ENCODE data around the gene MGST2.

Gene MGST2

DNA sequence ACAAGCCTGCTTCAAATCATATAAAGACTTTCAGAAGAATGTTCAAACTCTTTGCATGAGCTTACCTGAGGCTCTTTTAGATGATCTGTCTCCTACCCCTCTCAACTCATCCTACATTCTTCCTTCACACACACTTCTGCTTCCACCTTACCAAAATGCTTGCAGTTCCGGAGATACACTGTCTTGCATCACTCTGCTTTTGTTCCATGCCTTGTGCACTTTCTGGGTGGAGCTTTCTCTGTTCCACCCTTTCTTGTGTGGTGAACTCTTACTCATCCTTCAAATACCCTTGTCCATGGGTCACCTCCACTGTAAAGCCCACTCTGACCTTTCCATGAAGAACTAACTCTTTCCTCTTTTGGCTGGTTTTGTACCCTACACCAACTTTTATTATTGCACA is 18.4 kb upstream of the MGST2 start:
- H3K4me3 ChIP-seq (ENCODE audit: low read depth, low read length) = no peak overlapping the region
- TF ChIP-seq MYC (IDR thresholded peaks at IDR 0.05; ENCODE audit: low read depth, low read length) (no peak), POLR2A (IDR thresholded peaks at IDR 0.05; ENCODE audit: extremely low read depth, insufficient read length) (no peak)
- TF ChIP-seq, protein P1, sequence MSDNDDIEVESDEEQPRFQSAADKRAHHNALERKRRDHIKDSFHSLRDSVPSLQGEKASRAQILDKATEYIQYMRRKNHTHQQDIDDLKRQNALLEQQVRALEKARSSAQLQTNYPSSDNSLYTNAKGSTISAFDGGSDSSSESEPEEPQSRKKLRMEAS (IDR thresholded peaks at IDR 0.05; ENCODE audit: low read depth, low read length) = no peak
- TF ChIP-seq, protein P2, sequence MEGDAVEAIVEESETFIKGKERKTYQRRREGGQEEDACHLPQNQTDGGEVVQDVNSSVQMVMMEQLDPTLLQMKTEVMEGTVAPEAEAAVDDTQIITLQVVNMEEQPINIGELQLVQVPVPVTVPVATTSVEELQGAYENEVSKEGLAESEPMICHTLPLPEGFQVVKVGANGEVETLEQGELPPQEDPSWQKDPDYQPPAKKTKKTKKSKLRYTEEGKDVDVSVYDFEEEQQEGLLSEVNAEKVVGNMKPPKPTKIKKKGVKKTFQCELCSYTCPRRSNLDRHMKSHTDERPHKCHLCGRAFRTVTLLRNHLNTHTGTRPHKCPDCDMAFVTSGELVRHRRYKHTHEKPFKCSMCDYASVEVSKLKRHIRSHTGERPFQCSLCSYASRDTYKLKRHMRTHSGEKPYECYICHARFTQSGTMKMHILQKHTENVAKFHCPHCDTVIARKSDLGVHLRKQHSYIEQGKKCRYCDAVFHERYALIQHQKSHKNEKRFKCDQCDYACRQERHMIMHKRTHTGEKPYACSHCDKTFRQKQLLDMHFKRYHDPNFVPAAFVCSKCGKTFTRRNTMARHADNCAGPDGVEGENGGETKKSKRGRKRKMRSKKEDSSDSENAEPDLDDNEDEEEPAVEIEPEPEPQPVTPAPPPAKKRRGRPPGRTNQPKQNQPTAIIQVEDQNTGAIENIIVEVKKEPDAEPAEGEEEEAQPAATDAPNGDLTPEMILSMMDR (IDR thresholded peaks at IDR 0.05; ENCODE audit: low read depth, low read length) = no peak
- DNase-seq (ENCODE audit: low read depth) = peak; percentile 15

DNA sequence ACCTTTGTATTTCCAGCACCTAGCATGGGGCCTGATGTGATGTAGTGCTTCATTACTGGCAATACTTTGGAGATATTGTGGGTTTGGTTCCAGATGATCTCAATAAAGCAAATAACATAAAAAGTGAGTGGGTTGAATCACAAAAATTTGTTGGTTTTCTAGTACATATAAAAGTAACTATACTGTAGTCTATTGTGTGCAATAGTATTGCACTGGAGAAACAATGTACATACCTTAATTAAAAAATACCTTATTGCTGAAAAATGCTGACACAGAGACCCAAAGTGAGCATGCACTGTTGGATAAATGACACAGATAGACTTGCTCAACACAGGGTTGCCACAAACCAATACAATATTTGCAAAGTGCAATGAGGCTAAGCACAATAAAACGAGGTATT is 17.7 kb upstream of the MGST2 start:
- TF ChIP-seq POLR2A (IDR thresholded peaks at IDR 0.05; ENCODE audit: extremely low read depth, insufficient read length) (no peak), MYC (IDR thresholded peaks at IDR 0.05; ENCODE audit: low read depth, low read length) (no peak)
- TF ChIP-seq, protein P1 (IDR thresholded peaks at IDR 0.05; ENCODE audit: low read depth, low read length) = no peak
- TF ChIP-seq, protein P2 (IDR thresholded peaks at IDR 0.05; ENCODE audit: low read depth, low read length) = no peak
- no peak overlapping the region for H3K4me3 ChIP-seq (ENCODE audit: low read depth, low read length)
- no peak for DNase-seq (ENCODE audit: low read depth)

DNA sequence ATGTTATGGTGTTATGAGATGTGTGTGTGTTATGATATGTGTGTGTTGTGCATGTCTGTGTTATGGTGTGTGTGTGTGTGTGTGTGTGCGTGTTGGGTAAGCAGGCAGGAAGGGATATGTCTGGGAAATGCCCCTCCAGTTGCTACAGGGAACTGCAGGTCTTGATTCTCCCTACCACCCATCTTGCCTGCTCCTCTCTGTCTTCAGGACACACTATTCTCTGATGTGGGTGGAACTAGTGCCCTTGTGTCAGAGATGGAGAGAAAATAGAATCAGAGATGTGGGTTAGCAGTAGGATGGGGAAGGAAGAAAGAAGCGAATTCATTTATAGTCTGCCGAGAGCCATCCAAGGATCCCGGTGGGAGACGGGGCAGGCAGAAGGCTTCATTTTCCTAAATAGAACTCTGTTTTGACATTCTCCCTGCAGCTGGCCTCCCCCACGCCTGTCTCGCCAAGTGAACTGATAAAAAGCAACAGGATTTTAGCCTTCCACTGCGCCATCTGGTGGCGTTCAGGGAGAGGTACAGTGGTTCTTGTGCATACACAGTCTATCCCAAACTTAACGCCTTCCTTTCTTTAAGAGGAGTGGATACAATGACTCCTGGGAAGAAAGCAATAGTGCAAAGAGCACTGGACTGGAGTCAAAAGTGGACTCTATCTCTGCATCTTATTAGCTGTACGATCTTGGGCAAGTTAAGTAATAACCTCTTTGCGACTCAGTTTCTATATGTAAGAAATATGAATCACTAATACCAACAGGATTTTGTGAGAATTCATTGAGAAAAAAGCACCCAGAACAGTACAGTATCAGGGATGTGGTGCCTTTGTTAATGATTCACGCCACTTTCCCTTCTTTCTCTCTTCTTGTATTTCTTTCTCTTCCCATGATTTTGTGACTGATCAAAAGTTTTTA is 14.1 kb upstream of the MGST2 start:
- DNase-seq (ENCODE audit: low read depth) = peak; percentile 81

DNA sequence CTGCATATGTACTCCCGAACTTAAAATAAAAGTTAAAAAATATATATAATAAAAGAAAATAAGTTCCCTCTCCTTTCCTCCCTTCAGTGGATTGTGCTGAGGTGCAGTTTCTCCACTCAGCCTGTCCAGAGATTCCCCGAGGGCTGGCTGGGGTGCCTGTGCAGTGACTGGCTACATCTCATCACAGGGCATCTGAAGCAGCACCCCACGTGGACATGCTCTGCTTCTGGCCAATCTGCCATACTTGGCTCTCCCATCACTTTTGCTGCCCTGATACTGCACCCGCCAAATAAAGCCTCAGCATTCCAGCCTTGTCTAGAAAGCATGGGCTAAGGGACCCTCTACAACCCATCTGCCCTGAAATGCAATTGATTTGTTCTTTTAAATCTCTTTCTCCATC is 11.1 kb upstream of the MGST2 start:
- TF ChIP-seq, protein P1 (IDR thresholded peaks at IDR 0.05; ENCODE audit: low read depth, low read length) = no peak
- TF ChIP-seq, protein P2 (IDR thresholded peaks at IDR 0.05; ENCODE audit: low read depth, low read length) = no peak
- no peak for TF ChIP-seq POLR2A (IDR thresholded peaks at IDR 0.05; ENCODE audit: extremely low read depth, insufficient read length)
- no peak for TF ChIP-seq MYC (IDR thresholded peaks at IDR 0.05; ENCODE audit: low read depth, low read length)
- no peak for DNase-seq (ENCODE audit: low read depth)
- no peak overlapping the region for H3K4me3 ChIP-seq (ENCODE audit: low read depth, low read length)

More for the DNA sequence above, 14.1 kb upstream of the MGST2 start:
- no peak overlapping the region for H3K4me3 ChIP-seq (ENCODE audit: low read depth, low read length)
- TF ChIP-seq, protein P1 (IDR thresholded peaks at IDR 0.05; ENCODE audit: low read depth, low read length) = no peak
- TF ChIP-seq, protein P2 (IDR thresholded peaks at IDR 0.05; ENCODE audit: low read depth, low read length) = peak; percentile 90

DNA sequence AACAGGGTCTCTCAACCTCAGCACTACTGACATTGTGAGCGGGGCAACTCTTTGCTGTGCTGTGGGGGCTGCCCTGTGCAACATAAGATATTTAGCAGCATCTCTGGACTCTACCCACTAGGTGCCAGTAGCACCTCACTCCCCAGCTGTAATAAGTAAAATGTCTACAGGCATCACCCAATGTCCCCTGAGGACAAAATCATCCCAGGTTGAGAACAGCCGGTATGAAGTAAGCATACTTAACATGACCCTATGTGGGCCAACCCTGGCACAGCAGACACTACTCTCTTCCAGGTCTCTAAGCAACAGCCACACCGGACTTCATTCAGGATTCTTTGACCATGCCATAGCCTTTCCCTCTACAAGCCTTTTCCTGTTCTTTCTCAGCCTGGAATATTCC is 10.5 kb upstream of the MGST2 start:
- TF ChIP-seq POLR2A (IDR thresholded peaks at IDR 0.05; ENCODE audit: extremely low read depth, insufficient read length) = no peak
- TF ChIP-seq, protein P2 (IDR thresholded peaks at IDR 0.05; ENCODE audit: low read depth, low read length) = peak; percentile 8
- H3K4me3 ChIP-seq (ENCODE audit: low read depth, low read length) = no peak overlapping the region
- peak; percentile 53 for DNase-seq (ENCODE audit: low read depth)
